IMR-90 (cell line): ENCODE results near the gene PCMTD2. TPM values are rescaled to one million over a fixed set of nuclear protein-coding genes. Genes with fewer than 3 reads are reported as not detected.

ENCODE experiments used
- ATAC-seq: fragments of 200-7000 bp; cut with Tn5 transposase; 2 replicates; pipeline ENCODE4 v1.9.1; 2020; ENCODE audit warnings: low read depth, mild to moderate bottlenecking, moderate library complexity
- BruUV-seq: library from RNA; stranded (reverse); fragments of 400-500 nt; replicated peaks from 2 replicates; lab custom pipeline; 2021; lab: Mats Ljungman, UMichigan
- CTCF ChIA-PET: fragments of 300-600 bp; formaldehyde crosslinking; extraction: SDS; loops from one replicate; lab custom pipeline; 2021; ENCODE audit warnings: antibody characterized with exemption; lab: Yijun Ruan, JAX
- POLR2A ChIA-PET: fragments of 300-600 bp; sonication (Branson Sonifier 250); formaldehyde crosslinking; loops from one replicate; lab custom pipeline; 2022; ENCODE audit warnings: antibody characterized with exemption; ENCODE audit not compliant: unreplicated experiment; lab: Charles Lee
- DNase-seq: peaks from one replicate; pipeline ENCODE4 v3.0.0; 2013
- H2AFZ ChIP-seq: replicated peaks from 2 replicates; pipeline ENCODE3; 2013; ENCODE audit warnings: low read length, mild to moderate bottlenecking; ENCODE audit not compliant: poor library complexity
- H2AK5ac ChIP-seq: 2 replicates; pipeline ENCODE4 v1.6.1; 2013; ENCODE audit warnings: low read depth, low read length, inconsistent platforms
- H2AK9ac ChIP-seq: replicated peaks from 2 replicates; pipeline ENCODE3; 2013; ENCODE audit warnings: mild to moderate bottlenecking, low read depth, low read length, moderate library complexity; ENCODE audit not compliant: poor library complexity
- H2BK120ac ChIP-seq: 2 replicates; pipeline ENCODE4 v1.6.1; 2013; ENCODE audit warnings: low read depth, low read length, inconsistent platforms
- H2BK15ac ChIP-seq: 3 replicates; pipeline ENCODE4 v1.6.1; 2013; ENCODE audit warnings: low read depth, low read length, inconsistent platforms
- H2BK20ac ChIP-seq: 2 replicates; pipeline ENCODE4 v1.6.1; 2013; ENCODE audit warnings: low read depth, mild to moderate bottlenecking, inconsistent platforms, low read length, moderate library complexity
- H2BK5ac ChIP-seq: 2 replicates; pipeline ENCODE4 v1.6.1; 2013; ENCODE audit warnings: mild to moderate bottlenecking, low read depth, low read length, inconsistent platforms; ENCODE audit not compliant: poor library complexity, severe bottlenecking
- H3K14ac ChIP-seq: replicated peaks from 2 replicates; pipeline ENCODE4 v1.6.1; 2013; ENCODE audit warnings: low read depth, low read length, inconsistent platforms
- H3K18ac ChIP-seq: 2 replicates; pipeline ENCODE4 v1.6.1; 2013; ENCODE audit warnings: low read depth, low read length, control low read depth
- H3K23ac ChIP-seq: 2 replicates; pipeline ENCODE4 v1.6.1; 2013; ENCODE audit warnings: low read depth, low read length, inconsistent platforms
- H3K27ac ChIP-seq: 2 replicates; pipeline ENCODE4 v1.5.1; 2013; ENCODE audit warnings: mild to moderate bottlenecking, control low read depth, low read length; ENCODE audit not compliant: insufficient read depth
- H3K27me3 ChIP-seq: 2 replicates; pipeline ENCODE4 v1.6.1; 2013; ENCODE audit warnings: low read length; ENCODE audit not compliant: control insufficient read depth, insufficient read depth
- H3K36me3 ChIP-seq: 2 replicates; pipeline ENCODE4 v1.6.1; 2013; ENCODE audit warnings: low read length, mixed read lengths; ENCODE audit not compliant: control insufficient read depth, insufficient read depth
- H3K4ac ChIP-seq: 2 replicates; pipeline ENCODE4 v1.6.1; 2013; ENCODE audit warnings: low read depth, low read length, inconsistent platforms
- H3K4me1 ChIP-seq: 2 replicates; pipeline ENCODE4 v1.6.1; 2013; ENCODE audit warnings: low read length, mixed read lengths; ENCODE audit not compliant: control insufficient read depth, insufficient read depth
- H3K4me2 ChIP-seq: 2 replicates; pipeline ENCODE4 v1.6.1; 2013; ENCODE audit warnings: low read depth, mild to moderate bottlenecking, control low read depth, low read length, moderate library complexity
- H3K4me3 ChIP-seq: 2 replicates; pipeline ENCODE4 v1.5.1; 2013; ENCODE audit warnings: low read depth, mild to moderate bottlenecking, control low read depth, low read length, moderate library complexity; ENCODE audit not compliant: insufficient read depth
- H3K56ac ChIP-seq: 2 replicates; pipeline ENCODE4 v1.6.1; 2013; ENCODE audit warnings: low read length, inconsistent platforms; ENCODE audit not compliant: insufficient read depth; ENCODE audit errors: extremely low read depth
- H3K79me1 ChIP-seq, 2 experiments: 2 replicates each; pipeline ENCODE4 v1.6.1; 2013; ENCODE audit warnings: low read length in 2 of 2, inconsistent platforms in 1 of 2, low read depth in 1 of 2
- H3K9ac ChIP-seq: 2 replicates; pipeline ENCODE4 v1.6.1; 2013; ENCODE audit warnings: low read depth, low read length, control low read depth
- H3K9me1 ChIP-seq: 2 replicates; pipeline ENCODE4 v1.6.1; 2013; ENCODE audit warnings: low read length, inconsistent platforms; ENCODE audit not compliant: insufficient read depth
- H3K9me3 ChIP-seq: 2 replicates; pipeline ENCODE4 v1.6.1; 2013; ENCODE audit warnings: low read length; ENCODE audit not compliant: control insufficient read depth, insufficient read depth
- H4K20me1 ChIP-seq: 2 replicates; pipeline ENCODE4 v1.6.1; 2013; ENCODE audit warnings: low read length, inconsistent platforms; ENCODE audit not compliant: insufficient read depth
- H4K5ac ChIP-seq: 2 replicates; pipeline ENCODE4 v1.6.1; 2013; ENCODE audit warnings: mild to moderate bottlenecking, low read depth, low read length, control low read depth
- H4K8ac ChIP-seq, 2 experiments: 2 replicates each; pipeline ENCODE4 v1.6.1; 2013; ENCODE audit warnings: low read depth in 2 of 2, low read length in 2 of 2, control low read depth in 1 of 2, inconsistent platforms in 1 of 2
- H4K91ac ChIP-seq: 2 replicates; pipeline ENCODE4 v1.6.1; 2013; ENCODE audit warnings: low read depth, low read length, inconsistent platforms; ENCODE audit not compliant: insufficient read depth
- FOS ChIP-seq: fragments of 150-350 bp; IDR thresholded peaks from 2 replicates; pipeline ENCODE4 v1.6.1; 2016; ENCODE audit warnings: low read depth, low read length
- MAZ ChIP-seq: IDR thresholded peaks from 2 replicates; pipeline ENCODE4 v1.6.1; 2012; ENCODE audit warnings: low read depth, mild to moderate bottlenecking, low read length, improper control_type of control experiment, moderate library complexity, borderline replicate concordance
- RAD21 ChIP-seq: IDR thresholded peaks from 2 replicates; pipeline ENCODE4 v1.6.1; 2012; ENCODE audit warnings: low read length, improper control_type of control experiment
- USF2 ChIP-seq: fragments of 150-350 bp; IDR thresholded peaks from 2 replicates; pipeline ENCODE4 v1.6.1; 2017; ENCODE audit warnings: mild to moderate bottlenecking, antibody characterized with exemption, low read length, low read depth
- WGBS, 2 experiments: methylation state at CpG; one replicate each; pipeline versions ENCODE4 v1.1.5 to v1.1.7; 2013; ENCODE audit warnings: missing lambda C conversion rate in 2 of 2; ENCODE audit not compliant: insufficient read length in 1 of 2; ENCODE audit errors: extremely low coverage in 2 of 2; 5-methylcytosine and 5-hydroxymethylcytosine counted together
- dilution Hi-C: fragments of 300-500 bp; cut with HindIII; formaldehyde crosslinking; loops from one replicate; pipeline ENCODE4 v1.14.3; 2018; ENCODE audit warnings: low sequenced_read_pairs; ENCODE audit not compliant: unreplicated experiment
- in situ Hi-C: fragments of 300-500 bp; cut with MboI; formaldehyde crosslinking; loops from 3 replicates; pipeline ENCODE4 v1.14.3; 2019; ENCODE audit warnings: low sequenced_read_pairs, inconsistent platforms, mixed read lengths
- intact Hi-C: fragments of 100-400 bp; cut with micrococcal nuclease; formaldehyde crosslinking; loops from 2 replicates; pipeline ENCODE4 v1.10.0; 2022
- polyA plus RNA-seq, 3 experiments: library from polyadenylated mRNA; depleted of rRNA; stranded (reverse); fragments of >200 nt; gene quantifications; 2 replicates each; pipeline ENCODE4 v1.2.3, GENCODE V29; 2012; ENCODE audit warnings: low replicate concordance in 1 of 3
- total RNA-seq: library from RNA; depleted of rRNA; stranded (reverse); fragments of >200 nt; gene quantifications from 2 replicates; pipeline ENCODE4 v1.2.3, GENCODE V29; 2012

Gene PCMTD2
- total and polyA plus RNA-seq, 2 of the 4 experiments (the other 2 are of a cell fraction): 23.6 to 28.3 TPM

- no peak overlapping the region for H2BK120ac ChIP-seq
- no peak overlapping the region for H4K5ac ChIP-seq
- no peaks in the 10 kb centered on the region for H3K4me1 ChIP-seq
- peaks cover 3% of the 10 kb centered on the region; the same call in 1 of the 2 replicates for H3K27me3 ChIP-seq
- intact Hi-C loops (no loop called here), dilution Hi-C loops (no loop called here), in situ Hi-C loops (no loop called here)
- no peak overlapping the region for H3K23ac ChIP-seq
- H3K18ac ChIP-seq: no peak overlapping the region
- no peak overlapping the region for H3K4me3 ChIP-seq
- TF ChIP-seq FOS (no peak), RAD21 (no peak), USF2 (no peak), MAZ (no peak)
- H3K27ac ChIP-seq: no peak overlapping the region
- 100% methylated on average over 1 of the region's 7 CpGs; no CpG with 5 or more reads in 1 of the 2 experiments for WGBS, 2 experiments
- no peaks in the 10 kb centered on the region for H3K9me1 ChIP-seq
- no peak for DNase-seq
- H3K4ac ChIP-seq: no peak overlapping the region
- no peak overlapping the region for H4K8ac ChIP-seq
- no peak overlapping the region for H2AK5ac ChIP-seq
- no peaks in the 10 kb centered on the region for H3K36me3 ChIP-seq
- H3K9me3 ChIP-seq: no peaks in the 10 kb centered on the region
- H2AK9ac ChIP-seq: no peak overlapping the region
- no peak overlapping the region for H3K4me2 ChIP-seq
- no peak overlapping the region for H2BK15ac ChIP-seq
- CTCF ChIA-PET: no interaction called here
- H4K20me1 ChIP-seq: no peaks in the 10 kb centered on the region
- H4K91ac ChIP-seq: no peak overlapping the region
- H2AFZ ChIP-seq: peak overlapping the region; percentile 11
- POLR2A ChIA-PET: no interaction called here
- no peak for ATAC-seq
- H3K56ac ChIP-seq: no peak overlapping the region
- no TSS peak for BruUV-seq
- H2BK5ac ChIP-seq: no peak overlapping the region
- H2BK20ac ChIP-seq: no peak overlapping the region
- H3K9ac ChIP-seq: no peak overlapping the region
- no peak overlapping the region for H3K14ac ChIP-seq
- H3K79me1 ChIP-seq: no peaks in the 10 kb centered on the region
Measured at GRCh38 chr20:64279826-64280459, 24.4 kb downstream of the PCMTD2 start.
